Adipose tissue (tissue), 3 donors: ENCODE results near the gene GUK1. TPM values are rescaled to one million over a fixed set of nuclear protein-coding genes. Genes with fewer than 3 reads are reported as not detected.

Experiments
- H3K27ac ChIP-seq: one replicate; pipeline ENCODE4 v1.5.1; 2013; ENCODE audit warnings: low read depth, low read length
- WGBS, 3 donors: extraction: QIAGEN DNeasy Blood & Tissue Kit; methylation state at CpG; one replicate each; pipeline ENCODE4 v1.1.7; 2013; 5-methylcytosine and 5-hydroxymethylcytosine counted together
- polyA plus RNA-seq, 3 donors: library from polyadenylated mRNA; stranded (reverse); fragments of 200-250 nt; gene quantifications; one replicate each; pipeline ENCODE4 v1.2.3, GENCODE V29; 2013
- donor health status: healthy with polysubstance abuse.
- donor health status: Bipolar disorder and iron deficiency.
- donor health status: healthy.

The GUK1 gene
- polyA plus RNA-seq, 3 donors = 266 to 552 (median 517) TPM

- no peak overlapping the region for H3K27ac ChIP-seq
- 89 to 90% (median 89%) methylated on average over 31 of the region's 31 CpGs for WGBS, 3 donors
Measured at GRCh38 chr1:228145463-228146416, 5.7 kb downstream of the GUK1 start.

DNA sequence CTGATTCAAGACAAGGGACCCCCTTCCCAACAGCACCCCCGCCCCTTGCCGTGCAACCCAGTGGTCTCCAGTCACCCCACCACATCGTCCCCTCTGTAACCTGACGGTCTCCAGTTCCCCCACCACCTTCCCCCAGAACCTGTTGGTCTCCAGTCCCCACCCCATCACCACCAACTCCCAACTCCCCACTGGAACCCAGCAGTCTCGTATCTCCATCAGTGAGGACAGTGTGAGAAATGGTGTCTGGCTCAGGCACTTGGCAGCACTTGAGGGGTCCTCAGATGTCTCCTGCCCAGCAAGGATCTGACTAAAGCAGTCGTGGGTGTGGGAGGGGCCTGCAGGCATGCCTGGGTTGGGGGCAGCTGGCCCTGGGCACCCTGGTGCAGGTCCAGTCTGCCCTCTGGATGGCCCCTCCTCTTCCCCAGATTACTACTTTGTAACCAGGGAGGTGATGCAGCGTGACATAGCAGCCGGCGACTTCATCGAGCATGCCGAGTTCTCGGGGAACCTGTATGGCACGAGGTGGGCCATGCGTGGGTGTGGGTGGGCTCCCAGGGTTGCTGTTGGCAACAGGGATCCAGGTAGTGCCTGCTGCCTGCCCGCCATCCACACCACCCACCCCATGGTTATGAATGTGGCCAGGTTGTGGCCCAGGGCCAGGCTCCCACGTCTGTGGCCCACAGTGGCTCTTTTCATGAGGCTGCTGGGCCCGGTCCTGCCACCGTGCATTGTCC is 6.5 kb downstream of the GUK1 start:
- H3K27ac ChIP-seq = no peak overlapping the region
- WGBS, 3 donors = 89 to 92% (median 89%) methylated on average over 18 of the region's 18 CpGs

- 90 to 95% (median 90%) methylated on average over 20 of the region's 20 CpGs for WGBS, 3 donors
- H3K27ac ChIP-seq = no peak overlapping the region
Measured at GRCh38 chr1:228147151-228147693, 7.1 kb downstream of the GUK1 start.

GRCh38 chr1:228147768-228148167 is 7.7 kb downstream of the GUK1 start:
- H3K27ac ChIP-seq = no peak overlapping the region
- WGBS, 3 donors = 82 to 93% (median 91%) methylated on average over 4 of the region's 4 CpGs

DNA sequence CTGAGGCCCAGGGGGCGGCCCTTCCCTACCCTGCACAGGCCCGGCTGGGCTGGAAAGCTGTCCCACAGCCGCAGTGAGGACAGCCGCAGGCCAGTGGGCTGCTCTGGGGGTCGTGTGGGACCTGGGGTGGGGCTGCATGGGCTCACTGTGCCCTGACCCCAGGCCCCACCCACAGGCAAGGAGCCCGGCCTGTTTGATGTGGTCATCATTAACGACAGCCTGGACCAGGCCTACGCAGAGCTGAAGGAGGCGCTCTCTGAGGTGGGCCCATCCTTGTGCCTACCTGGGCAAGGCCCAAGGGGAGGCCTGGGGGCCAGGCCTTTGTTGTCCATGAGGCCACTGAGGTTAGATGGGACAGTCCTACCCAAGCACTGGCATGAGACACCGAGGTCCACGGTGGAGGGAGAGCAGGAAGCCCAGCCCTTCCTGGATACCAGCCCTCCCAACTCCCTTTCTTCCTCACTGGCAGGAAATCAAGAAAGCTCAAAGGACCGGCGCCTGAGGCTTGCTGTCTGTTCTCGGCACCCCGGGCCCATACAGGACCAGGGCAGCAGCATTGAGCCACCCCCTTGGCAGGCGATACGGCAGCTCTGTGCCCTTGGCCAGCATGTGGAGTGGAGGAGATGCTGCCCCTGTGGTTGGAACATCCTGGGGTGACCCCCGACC is 8.2 kb downstream of the GUK1 start:
- H3K27ac ChIP-seq = no peak overlapping the region
- 49 to 73% (median 52%) methylated on average over 18 of the region's 18 CpGs for WGBS, 3 donors

DNA sequence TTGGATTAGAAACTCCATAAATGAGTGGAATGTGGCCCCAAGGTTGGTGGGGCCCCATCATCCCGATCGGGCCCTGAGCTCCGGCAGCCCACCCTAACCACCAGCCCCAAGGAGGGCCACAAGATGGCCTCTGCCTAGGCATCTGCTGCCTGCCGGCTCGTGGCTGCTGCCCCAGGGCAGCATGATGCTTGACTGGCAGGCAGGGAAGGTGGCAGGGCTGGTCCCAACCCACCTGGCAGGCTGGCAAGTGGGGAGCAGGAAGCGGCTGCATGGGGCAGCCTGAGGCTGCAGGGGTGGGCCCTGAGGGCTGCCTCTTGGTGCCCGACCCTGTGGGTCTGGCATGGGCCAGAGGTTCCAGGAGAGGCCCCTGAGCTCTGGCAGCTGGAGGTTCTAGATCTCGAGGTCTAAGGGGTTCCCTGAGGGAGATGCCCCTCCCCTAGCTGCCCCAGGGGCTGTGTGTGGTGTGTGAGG is 8.9 kb downstream of the GUK1 start:
- H3K27ac ChIP-seq = no peak overlapping the region
- WGBS, 3 donors = 69 to 80% (median 70%) methylated on average over 8 of the region's 8 CpGs

DNA sequence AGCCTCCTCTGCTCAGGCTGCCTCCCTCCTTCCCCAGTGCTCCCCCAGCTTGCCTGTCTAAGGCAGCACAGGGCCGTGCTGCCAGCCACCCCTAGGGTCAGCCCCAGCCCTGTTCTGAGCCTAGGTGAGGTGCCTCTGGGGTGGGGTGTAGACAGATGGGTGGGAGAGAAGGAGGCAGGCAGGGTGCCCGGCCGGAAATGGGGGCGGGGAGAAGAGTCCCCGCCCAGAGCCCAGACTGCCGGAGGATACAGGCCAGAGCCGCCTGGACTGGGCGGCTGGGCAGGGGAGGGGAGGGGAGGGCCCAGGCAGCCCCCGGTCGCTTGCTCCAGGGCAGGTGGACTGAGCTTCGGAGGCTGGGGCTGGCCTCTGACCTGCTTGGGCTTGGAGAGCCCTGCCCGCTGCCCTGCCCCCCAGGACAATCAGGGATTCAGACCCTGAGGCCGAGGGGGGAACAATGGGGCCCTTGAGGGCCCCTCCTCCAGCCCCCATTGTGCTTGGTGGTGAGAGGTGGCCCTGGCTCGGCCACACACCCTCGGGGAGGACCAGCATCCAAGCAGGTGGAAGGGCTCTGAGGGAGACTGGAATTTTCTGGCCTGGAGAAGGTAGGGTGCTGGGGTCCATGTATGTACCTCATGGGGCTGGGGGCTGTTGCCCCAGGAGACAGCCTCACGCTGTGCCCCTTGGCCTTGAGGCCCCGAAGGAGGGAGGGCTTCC is 9.5 kb downstream of the GUK1 start, which contains the start of gene GJC2:
Gene GJC2, plus strand, starts transcription at position 525 of the 714 bp plus-strand sequence. CDS start 7,829 bp downstream, outside the sequence.
- 35 to 49% (median 45%) methylated on average over 15 to 17 of the region's 17 CpGs for WGBS, 3 donors
- no peak within 1 kb of the TSS for H3K27ac ChIP-seq

DNA sequence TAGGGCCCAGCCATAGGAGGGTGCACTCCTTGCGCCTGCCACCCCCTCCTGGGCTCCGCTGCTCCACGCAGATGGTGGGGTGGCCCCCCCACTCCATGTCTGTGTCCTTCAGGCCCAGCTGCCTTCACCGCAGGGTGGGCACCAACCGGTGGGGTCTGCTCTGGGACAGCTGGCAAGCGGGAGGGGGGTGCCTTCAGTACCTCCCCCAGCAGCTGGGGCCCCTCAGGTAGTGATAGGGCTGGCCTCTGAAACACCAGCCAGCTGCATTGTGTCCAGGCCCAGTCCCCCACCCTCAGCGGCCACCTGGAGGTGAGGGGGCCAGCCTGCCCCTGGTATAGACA is 10.0 kb downstream of the GUK1 start:
- no peak overlapping the region for H3K27ac ChIP-seq
- WGBS, 3 donors = 56 to 75% (median 67%) methylated on average over 4 to 7 of the region's 7 CpGs

- 30 to 47% (median 47%) methylated on average over 12 to 17 of the region's 17 CpGs for WGBS, 3 donors
- H3K27ac ChIP-seq = no peak overlapping the region
Measured at GRCh38 chr1:228150461-228151179, 10.5 kb downstream of the GUK1 start.

GRCh38 chr1:228151180-228151925 is 11.3 kb downstream of the GUK1 start:
- no peak overlapping the region for H3K27ac ChIP-seq
- 68 to 72% (median 71%) methylated on average over 12 of the region's 12 CpGs for WGBS, 3 donors

- H3K27ac ChIP-seq = no peak overlapping the region
- 87 to 91% (median 91%) methylated on average over 16 to 19 of the region's 19 CpGs for WGBS, 3 donors
Measured at GRCh38 chr1:228152097-228152917, 12.2 kb downstream of the GUK1 start.

- 71 to 83% (median 78%) methylated on average over 3 of the region's 3 CpGs for WGBS, 3 donors
- no peak overlapping the region for H3K27ac ChIP-seq
Measured at GRCh38 chr1:228152918-228153258, 12.8 kb downstream of the GUK1 start.

DNA sequence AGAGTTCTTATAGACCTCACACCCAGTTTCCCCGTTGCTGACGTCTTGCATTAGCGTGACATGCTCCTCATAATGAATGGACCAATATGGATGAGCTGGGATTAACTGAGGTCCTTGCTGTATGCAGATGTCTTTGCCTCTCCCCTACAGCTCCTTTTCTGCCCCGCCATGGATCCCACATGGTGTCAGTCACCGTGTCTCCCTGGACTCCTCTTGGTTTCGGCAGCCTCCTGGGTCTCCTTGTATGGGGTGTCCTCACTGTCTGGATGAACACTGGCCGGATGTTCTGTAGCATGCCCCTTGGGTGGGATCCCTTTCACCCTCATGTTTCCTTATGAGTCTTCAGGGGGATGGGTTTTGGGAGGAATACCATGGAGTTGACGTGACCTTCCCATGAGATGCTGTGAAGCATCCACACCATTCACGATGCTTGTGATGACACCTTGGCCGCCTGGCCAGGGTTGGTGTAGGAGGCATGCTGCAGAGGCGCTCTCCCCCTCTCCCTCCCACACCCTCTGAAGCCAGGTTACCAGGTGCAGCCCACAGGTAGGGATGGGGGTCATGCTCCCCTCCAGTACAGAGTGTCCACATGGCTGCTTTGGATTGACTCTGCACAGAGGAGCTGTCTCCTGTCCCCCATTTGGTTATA is 14.1 kb downstream of the GUK1 start:
- 87 to 93% (median 91%) methylated on average over 11 of the region's 11 CpGs for WGBS, 3 donors
- no peak overlapping the region for H3K27ac ChIP-seq

- WGBS, 3 donors = 79 to 87% (median 82%) methylated on average over 20 of the region's 20 CpGs
- H3K27ac ChIP-seq = no peak overlapping the region
Measured at GRCh38 chr1:228154670-228155571, 14.8 kb downstream of the GUK1 start.
